ENCODE results near the gene LRP3. TPM values are rescaled to one million over a fixed set of nuclear protein-coding genes. Genes with fewer than 3 reads are reported as not detected.

The LRP3 gene
- total RNA-seq, 1 donor from 2014 or later, result 93.8 TPM

DNA sequence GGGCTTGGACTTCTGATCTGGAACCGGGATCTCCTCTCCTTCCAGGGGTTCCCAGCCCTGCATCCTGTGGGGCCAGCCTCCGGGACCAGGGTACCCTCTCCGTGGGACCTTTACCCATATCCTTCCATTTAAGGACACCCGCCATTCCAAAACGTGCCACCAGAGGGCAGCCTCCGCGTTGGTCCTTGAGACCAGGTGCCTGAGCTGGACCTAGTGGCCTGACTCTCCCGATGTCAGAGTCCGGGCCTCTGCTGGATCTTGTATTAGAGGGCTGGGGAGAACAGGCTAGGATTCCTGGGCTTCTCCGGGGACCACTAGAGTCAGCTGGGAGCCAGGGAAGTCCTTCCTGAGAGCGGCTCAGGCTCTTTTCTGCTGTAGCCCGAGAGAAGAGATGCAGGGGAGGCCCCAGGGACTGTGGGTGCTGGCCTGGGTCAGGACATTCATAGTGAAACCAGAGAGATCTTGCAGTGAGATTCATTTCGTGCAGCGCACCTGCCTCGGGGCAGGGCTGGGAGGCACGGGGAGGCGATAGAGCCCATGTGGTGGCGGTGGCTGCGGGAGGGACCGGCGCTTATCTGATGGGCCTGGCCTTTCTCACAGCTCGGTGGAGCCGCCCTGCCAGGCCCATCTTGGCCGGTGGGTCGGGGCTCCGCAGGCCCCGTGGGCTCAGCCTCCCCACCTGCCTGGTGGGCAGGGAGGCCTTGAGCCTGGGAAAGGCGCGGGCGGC is 41.3 kb downstream of the LRP3 start:
- DNase-seq (ENCODE audit: low spot score in 2 of 2), result peak; percentile 75 to 84
- no peak for FAIRE-seq

GRCh38 chr19:33235996-33236350 is 41.8 kb downstream of the LRP3 start:
- FAIRE-seq, result no peak

GRCh38 chr19:33236696-33237390 is 42.7 kb downstream of the LRP3 start:
- no peak for FAIRE-seq

More at GRCh38 chr19:33235996-33236350, 41.8 kb downstream of the LRP3 start:
- DNase-seq (ENCODE audit: low spot score in 2 of 2), result no peak

GRCh38 chr19:33238481-33239149 is 44.5 kb downstream of the LRP3 start:
- DNase-seq (ENCODE audit: low spot score in 2 of 2) (no peak), FAIRE-seq (no peak)

More at GRCh38 chr19:33236696-33237390, 42.7 kb downstream of the LRP3 start:
- no peak for DNase-seq (ENCODE audit: low spot score in 2 of 2)

DNA sequence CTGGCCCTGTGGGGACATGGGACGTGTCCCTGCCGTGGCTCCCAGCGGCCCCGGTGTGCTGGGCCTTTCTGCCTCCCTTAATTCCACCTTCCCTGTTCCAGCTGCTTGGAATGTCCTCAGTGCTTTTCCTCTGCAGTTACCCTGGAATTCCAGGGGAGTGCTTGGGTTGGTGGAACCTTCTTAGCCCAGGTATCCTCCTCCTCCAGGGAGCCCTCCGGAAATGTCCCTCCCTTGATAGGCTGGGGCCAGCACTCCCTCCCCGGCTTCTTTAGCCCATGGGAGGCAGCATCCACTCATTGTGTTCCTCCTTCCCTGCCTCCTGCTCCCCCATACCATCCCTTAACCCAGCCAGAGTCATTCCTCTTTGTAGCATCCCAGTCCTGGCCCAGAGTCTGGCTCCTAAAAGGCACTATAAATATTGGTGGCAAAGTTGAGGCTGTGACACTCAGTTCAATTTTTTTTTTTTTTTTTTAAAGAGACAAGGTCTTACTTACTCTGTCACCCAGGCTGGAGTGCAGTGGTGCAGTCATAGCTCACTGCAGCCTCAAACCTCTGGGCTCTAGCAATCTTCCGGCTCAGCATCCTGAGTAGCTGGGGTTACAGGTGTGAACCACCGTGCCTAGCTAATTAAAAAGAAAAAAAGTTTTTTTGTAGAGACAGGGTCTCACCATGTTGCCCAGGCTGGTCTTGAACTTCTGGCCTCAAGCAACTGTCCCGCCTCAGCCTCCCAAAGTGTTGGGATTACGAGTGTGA is 45.3 kb downstream of the LRP3 start:
- FAIRE-seq (no peak), DNase-seq (ENCODE audit: low spot score in 2 of 2) (no peak)

GRCh38 chr19:33240181-33240771 is 46.1 kb downstream of the LRP3 start:
- no peak for DNase-seq (ENCODE audit: low spot score in 2 of 2)
- FAIRE-seq, result no peak

- DNase-seq (ENCODE audit: low spot score in 2 of 2), result no peak
- FAIRE-seq, result no peak
Observed at GRCh38 chr19:33241091-33241529, 47.0 kb downstream of the LRP3 start.

DNA sequence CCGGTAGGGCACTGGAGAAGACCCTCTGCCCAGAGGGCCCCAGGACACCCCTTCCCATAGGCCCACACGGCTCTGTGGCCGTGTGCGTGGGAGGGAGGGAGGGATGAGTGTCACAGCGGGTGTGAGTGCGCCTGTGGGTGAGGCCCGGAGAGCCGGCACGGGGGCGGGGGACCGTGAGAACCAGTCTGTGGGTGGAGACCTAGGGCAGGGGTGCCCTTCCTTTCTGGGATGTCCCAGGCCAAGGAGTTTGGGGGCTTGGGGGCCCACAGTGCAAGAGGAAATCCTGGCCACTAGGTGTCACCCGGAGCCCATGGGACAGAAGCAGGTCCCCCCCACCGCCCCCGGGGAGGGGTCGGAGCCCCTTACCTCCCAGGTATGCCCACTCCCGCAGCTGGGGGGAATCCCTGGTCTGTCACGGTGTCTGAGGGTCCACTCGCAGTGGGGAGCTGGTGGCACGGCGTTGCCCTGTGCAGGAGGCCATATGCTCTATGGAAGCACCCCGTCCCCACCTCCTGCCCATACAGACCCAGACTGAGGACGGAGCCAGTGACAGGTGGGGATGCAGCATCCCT is 47.5 kb downstream of the LRP3 start:
- no peak for FAIRE-seq
- peak in 1 of 2 donors; percentile 70 for DNase-seq (ENCODE audit: low spot score in 2 of 2)

DNA sequence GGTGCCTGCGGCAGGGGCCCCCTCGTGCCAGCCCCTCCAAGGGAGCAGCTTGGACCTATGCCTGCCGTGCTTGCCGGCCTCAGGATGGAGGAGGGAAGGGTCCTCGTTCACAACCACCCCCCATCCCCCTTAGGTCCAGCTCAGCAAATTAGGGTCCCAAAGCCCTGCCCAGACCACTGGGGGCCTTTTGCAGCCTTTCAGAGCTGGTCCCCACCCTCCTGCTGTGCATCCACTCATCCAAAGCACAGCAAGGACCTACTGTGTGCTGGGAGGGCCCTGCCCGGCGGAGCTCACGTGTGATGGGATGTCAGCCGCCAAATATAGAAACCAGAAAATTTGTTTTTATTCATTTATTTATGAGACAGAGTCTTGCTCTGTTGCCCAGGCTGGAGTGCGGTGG is 48.0 kb downstream of the LRP3 start:
- no peak for DNase-seq (ENCODE audit: low spot score in 2 of 2)
- FAIRE-seq, result no peak

- no peak for FAIRE-seq
Observed at GRCh38 chr19:33242911-33243310, 48.8 kb downstream of the LRP3 start.

GRCh38 chr19:33245948-33246708 is 52.0 kb downstream of the LRP3 start:
- no peak for DNase-seq (ENCODE audit: low spot score in 2 of 2)
- no peak for FAIRE-seq

More at GRCh38 chr19:33242911-33243310, 48.8 kb downstream of the LRP3 start:
- DNase-seq (ENCODE audit: low spot score in 2 of 2), result no peak

- DNase-seq (ENCODE audit: low spot score in 2 of 2), result no peak
Observed at GRCh38 chr19:33246709-33247440, 52.7 kb downstream of the LRP3 start.

DNA sequence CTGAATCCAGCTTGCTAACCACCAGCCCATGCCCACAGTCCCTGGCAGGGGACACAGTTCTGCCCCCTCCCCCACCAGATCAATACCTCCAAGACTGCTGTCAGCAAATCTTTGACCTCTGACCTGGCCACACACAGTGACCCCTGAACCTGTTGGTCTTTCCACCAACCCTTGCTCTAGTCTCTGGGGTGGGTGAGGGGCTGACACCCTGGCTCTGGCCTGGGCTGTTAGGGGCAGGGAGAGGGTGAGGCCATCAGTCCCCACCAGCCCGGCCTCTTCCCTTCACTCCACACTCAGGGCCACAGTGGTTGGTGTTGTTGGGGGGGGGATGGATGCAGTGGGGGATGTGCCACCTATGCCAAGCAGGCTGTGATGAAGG is 53.3 kb downstream of the LRP3 start:
- FAIRE-seq (no peak), DNase-seq (ENCODE audit: low spot score in 2 of 2) (no peak)

More at GRCh38 chr19:33246709-33247440, 52.7 kb downstream of the LRP3 start:
- FAIRE-seq, result no peak

DNA sequence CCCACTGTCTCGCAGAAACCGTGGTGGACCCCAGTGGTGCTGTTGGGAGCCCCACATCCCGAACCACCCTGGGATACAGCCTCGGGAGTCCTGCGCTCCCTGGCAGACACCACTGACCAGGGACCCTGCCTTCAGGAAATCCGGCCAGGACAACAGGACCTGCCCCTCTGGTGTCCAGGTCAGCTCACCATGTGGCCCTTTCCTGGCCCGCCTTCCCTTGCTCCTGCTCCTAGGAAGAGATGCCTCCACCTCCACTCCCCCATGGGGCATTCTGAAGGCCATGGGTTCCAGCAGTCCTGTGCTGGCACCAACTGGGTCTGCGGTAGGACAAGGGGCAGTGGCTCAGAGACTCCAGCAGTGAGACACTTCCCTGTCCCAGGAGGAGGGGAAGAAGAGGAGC is 54.0 kb downstream of the LRP3 start:
- DNase-seq (ENCODE audit: low spot score in 2 of 2) (no peak), FAIRE-seq (no peak)

DNA sequence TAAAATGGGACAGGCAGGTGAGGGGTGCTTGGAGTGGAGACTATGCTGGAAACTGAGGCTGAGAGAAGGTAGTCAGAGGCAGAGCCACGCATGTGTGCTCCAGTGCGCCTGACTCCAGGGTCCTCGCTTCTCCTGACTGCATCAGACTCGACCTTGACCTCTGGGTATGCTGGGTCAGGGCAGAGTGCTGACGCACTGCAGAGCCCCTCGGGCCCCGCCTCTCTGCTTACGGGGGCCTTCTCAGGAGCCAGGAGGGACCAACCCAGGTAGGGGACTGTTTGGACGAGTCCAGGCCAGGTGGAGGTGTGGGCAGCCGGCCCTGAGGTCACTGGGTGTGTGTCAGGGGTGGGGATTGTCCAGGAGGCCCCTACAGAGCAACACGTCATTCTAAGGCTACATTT is 54.4 kb downstream of the LRP3 start:
- DNase-seq (ENCODE audit: low spot score in 2 of 2) (no peak), FAIRE-seq (no peak)

DNA sequence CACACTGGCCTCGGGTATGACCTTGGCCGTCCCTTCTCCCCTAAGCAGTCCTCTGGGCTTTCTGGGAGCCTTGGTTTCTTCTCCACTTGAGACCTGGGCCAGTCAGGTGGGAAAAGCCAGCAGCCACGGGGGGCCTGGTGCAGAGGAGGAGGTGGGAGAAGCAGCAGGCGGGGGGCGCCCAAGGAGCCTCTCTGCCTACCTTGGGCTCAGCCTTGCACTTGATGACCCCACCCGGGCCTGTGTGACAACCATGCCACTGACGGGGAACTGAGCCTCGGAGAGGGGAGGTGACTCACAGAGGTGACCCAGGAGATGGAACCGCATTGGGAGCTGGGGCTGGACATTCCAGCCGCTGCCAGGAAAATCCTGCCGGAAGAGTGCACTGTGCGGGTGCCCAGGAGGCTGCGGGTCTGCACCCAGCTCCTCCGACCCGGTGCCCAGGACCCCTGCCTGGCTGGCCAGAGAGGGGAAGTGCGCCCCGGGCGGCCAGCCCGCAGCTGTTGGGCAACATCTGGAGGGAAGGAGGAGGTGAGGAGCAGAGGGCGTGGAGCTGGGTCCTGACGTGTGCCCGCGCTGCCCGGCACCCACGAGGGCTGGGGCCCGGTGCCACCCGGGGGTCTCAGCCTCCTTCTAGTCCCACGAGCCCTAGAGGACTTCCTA is 55.0 kb downstream of the LRP3 start:
- FAIRE-seq (no peak), DNase-seq (ENCODE audit: low spot score in 2 of 2) (no peak)

DNA sequence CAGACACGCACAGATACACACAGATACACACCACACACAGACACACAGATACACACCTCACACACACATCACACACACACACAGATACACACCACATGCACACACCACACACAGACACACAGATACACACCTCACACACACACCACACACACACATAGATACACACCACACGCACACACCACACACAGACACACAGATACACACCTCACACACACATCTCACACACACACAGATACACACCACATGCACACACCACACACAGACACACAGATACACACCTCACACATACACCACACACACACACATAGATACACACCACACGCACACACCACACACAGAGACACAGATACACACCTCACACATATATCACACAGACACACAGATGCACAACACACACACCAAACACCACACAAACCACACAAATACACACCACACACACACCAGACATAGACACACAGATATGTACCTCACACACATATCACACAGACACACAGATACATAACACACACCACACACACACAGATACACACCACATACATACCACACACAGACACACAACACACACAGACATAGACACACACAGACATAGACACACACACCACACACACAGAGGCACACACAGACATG is 55.7 kb downstream of the LRP3 start:
- no peak for DNase-seq (ENCODE audit: low spot score in 2 of 2)
- no peak for FAIRE-seq

DNA sequence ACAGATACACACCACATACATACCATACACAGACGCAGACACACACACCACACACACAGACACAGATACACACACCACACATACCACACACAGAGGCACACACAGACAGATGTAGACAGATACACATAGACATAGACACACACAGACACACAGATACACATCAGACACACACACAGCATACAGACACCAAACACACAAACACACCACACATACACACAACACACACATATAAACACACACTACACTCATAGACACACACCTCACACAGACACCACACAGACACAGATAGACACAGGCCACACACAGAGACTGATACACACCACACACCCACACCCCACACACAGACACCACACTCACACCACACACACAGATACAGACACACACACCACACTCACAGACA is 56.4 kb downstream of the LRP3 start:
- DNase-seq (ENCODE audit: low spot score in 2 of 2) (no peak), FAIRE-seq (no peak)
